GM12874 (cell line): ENCODE results near the gene C11orf65.

Experiments used
- TF ChIP-seq, protein P1 (sequence below): IDR thresholded peaks from 2 replicates; pipeline ENCODE4 v1.5.1; 2011; ENCODE audit warnings: low read depth, mild to moderate bottlenecking, control low read depth, low read length, moderate library complexity; ENCODE audit not compliant: insufficient read depth

The C11orf65 gene

DNA sequence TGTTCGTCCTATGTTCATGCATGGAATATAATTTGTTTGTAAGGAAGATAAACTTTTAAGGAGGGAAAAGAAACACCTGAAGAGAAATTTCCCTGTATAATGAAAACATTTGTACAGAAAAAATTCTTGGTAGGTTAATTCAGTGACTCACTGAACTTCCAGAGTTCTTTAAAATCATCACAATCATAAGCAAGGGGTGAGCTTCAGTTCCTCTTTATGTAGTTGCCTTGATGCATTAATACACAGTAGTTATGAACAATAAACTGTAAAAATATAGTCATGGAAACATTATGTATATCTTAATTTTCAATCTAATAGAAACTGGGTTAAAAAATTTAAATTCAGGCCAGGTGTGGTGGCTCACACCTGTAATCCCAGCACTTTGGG lies 1.1 kb upstream of the C11orf65 start:
- TF ChIP-seq, protein P1, sequence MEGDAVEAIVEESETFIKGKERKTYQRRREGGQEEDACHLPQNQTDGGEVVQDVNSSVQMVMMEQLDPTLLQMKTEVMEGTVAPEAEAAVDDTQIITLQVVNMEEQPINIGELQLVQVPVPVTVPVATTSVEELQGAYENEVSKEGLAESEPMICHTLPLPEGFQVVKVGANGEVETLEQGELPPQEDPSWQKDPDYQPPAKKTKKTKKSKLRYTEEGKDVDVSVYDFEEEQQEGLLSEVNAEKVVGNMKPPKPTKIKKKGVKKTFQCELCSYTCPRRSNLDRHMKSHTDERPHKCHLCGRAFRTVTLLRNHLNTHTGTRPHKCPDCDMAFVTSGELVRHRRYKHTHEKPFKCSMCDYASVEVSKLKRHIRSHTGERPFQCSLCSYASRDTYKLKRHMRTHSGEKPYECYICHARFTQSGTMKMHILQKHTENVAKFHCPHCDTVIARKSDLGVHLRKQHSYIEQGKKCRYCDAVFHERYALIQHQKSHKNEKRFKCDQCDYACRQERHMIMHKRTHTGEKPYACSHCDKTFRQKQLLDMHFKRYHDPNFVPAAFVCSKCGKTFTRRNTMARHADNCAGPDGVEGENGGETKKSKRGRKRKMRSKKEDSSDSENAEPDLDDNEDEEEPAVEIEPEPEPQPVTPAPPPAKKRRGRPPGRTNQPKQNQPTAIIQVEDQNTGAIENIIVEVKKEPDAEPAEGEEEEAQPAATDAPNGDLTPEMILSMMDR: no peak

DNA sequence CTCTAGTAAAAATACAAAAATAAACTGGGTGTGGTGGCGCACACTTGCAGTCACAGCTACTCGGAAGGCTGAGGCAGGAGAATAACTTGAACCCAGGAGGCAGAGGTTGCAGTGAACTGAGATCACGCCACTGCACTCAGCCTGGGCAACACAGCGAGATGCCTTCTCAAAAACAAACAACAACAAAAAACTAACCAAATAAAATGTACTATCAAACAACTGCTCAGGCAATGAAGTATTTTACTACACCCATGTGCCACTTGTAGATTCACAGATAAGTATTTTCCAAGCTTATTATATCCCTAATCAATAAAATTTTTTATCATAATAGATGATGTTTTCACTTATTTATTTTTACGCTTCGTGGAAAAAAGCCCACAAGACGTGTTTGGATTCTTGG lies 924 bp downstream of the C11orf65 start:
- TF ChIP-seq, protein P1: no peak

DNA sequence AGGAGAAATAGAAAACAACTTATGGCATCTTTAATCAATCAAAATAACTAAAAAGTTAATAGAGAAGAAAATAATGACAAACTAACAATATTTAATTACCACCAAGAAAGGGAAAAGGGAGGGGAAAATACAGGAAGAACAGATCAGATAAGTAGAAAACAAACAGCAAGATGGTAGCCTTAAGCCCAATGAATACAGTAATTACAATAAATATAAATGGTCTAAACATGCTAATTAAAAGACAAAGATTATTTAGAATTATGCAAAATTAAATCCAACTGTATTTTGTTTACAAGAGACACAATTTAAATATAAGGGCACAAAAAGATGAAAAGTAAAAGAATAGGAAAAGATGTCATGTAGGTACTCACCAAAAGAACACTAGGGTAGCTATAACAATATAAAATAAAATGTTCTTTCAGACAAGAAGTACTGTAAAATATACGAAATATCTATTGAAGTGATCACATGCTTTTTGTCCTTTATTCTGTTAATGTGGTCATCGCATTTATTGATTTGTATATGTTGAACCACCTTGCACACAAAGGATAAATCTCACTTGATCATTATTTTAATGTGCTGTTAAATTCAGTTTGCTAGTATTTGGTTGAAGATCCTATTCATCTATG lies 14.0 kb downstream of the C11orf65 start:
- TF ChIP-seq, protein P1: no peak

DNA sequence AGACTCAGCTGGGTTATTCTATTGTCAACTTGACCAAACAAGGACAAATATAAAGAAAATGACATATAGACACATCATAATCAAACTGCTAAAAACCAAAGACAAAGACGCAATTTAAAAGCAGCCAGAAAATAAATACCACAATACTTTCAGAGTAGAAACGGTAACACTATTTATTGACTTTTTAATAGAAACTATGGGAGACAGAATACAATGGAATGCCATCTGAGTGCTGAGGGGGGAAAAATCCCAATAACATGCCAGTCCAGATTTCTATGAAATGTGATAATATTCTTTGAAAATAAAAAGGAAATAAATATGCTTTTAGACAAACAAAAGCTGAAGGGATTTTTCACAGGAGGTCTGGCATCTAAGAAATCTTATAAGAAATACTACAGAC lies 30.7 kb downstream of the C11orf65 start:
- TF ChIP-seq, protein P1: no peak

DNA sequence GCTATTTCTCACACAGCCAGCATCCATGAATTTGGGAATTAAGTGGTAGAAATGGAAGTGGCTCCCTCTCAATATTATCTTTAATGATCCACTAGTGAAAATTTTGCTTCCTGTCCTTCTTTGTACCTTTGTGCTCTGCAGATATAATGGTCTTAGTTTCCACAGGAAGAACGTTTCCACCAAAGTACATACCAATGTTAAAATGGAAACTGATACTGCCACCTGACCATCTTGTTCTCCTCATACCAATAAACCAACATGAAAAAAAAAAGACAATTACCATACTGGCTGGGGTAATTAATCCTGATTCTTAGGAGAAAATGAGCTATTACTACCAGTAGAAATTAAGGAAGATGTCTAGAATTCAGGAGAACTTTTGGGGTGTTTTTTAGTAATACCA lies 32.3 kb downstream of the C11orf65 start:
- TF ChIP-seq, protein P1: no peak

DNA sequence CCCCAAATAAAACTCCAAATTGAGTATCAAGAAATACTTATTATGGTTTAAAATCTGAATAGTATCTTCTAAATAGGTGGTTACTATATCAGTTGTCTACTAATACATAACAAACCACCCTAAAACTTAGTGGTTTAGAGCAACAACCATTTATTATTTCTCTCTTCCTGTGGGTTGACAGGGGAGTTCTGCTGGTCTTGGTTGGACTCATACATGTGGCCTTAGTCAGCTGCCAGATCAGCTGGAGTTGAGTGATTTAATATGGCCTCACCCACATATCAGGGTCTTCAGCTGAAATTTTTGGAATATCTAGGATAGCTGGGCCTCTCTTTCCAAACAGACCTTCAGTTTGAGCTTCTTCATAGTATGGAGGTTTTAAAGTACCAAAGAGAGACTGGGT lies 34.5 kb downstream of the C11orf65 start:
- TF ChIP-seq, protein P1: no peak

DNA sequence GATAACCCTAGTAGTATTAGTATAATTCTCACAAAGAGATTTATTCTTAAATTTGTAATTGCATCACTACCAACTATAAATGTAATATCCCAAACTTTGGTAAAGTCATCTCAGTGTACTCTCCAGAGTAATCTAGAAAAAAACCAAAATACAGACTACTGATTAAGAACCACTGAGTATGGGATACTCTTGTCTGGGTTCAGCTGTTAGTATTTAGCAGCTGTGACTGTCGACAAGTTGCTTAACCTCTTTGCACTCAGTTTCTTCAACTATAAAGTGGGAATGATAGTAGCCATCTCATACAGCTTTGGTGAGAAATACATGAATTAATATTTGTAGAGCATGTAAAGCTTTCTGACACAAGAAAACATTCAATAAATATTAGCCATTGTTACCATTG lies 35.3 kb downstream of the C11orf65 start:
- TF ChIP-seq, protein P1: no peak
